Embryonic facial prominence (tissue), 1 donor: ENCODE results near the gene FBXL15.

Experiments used
- DNase-seq: peaks from one replicate; pipeline ENCODE4 v3.0.0-alpha.2; 2016; ENCODE audit errors: extremely low spot score

The FBXL15 gene

GRCh38 chr10:102397222-102398171 lies 23.1 kb upstream of the FBXL15 start:
- no peak for DNase-seq

GRCh38 chr10:102398172-102399020 lies 22.2 kb upstream of the FBXL15 start:
- no peak for DNase-seq

- peak; percentile 80 for DNase-seq
These were observed 21.2 kb upstream of the FBXL15 start for GRCh38 chr10:102399217-102400021.

- DNase-seq = no peak
These were observed 20.6 kb upstream of the FBXL15 start for GRCh38 chr10:102400076-102400475.

GRCh38 chr10:102400598-102401341 lies 19.9 kb upstream of the FBXL15 start:
- DNase-seq = no peak

GRCh38 chr10:102401342-102401654 lies 19.3 kb upstream of the FBXL15 start:
- DNase-seq = no peak

- no peak for DNase-seq
These were observed 18.7 kb upstream of the FBXL15 start for GRCh38 chr10:102401735-102402511.

GRCh38 chr10:102402512-102402896 lies 18.1 kb upstream of the FBXL15 start:
- DNase-seq = no peak

GRCh38 chr10:102403115-102403514 lies 17.5 kb upstream of the FBXL15 start:
- DNase-seq = no peak

- DNase-seq = no peak
These were observed 16.1 kb upstream of the FBXL15 start for GRCh38 chr10:102404361-102405107.

- DNase-seq = no peak
These were observed 15.5 kb upstream of the FBXL15 start for GRCh38 chr10:102405108-102405571.

- DNase-seq = no peak
These were observed 15.0 kb upstream of the FBXL15 start for GRCh38 chr10:102405632-102406031.

GRCh38 chr10:102406815-102407214 lies 13.8 kb upstream of the FBXL15 start:
- no peak for DNase-seq

- DNase-seq = no peak
These were observed 13.1 kb upstream of the FBXL15 start for GRCh38 chr10:102407425-102408130.

- no peak for DNase-seq
These were observed 12.4 kb upstream of the FBXL15 start for GRCh38 chr10:102408131-102408727.

GRCh38 chr10:102408728-102409603 lies 11.7 kb upstream of the FBXL15 start:
- peak; percentile 58 for DNase-seq

GRCh38 chr10:102409604-102410428 lies 10.8 kb upstream of the FBXL15 start:
- DNase-seq = no peak
